GDM1 (cell line): ENCODE results near the gene CREB3L2.
A peak's percentile ranks its signal among the peaks of the same experiment; 100 is the strongest.
"Not testable (repeated sequence)": the region's sequence is repeated elsewhere in the genome, so short reads cannot be mapped to it uniquely, and the experiment has no call there.

Experiments used
- DNase-seq: peaks from one replicate; lab custom pipeline; 2025; lab: John Stamatoyannopoulos, UW

Gene CREB3L2

GRCh38 chr7:137933270-137934017 is 68.4 kb downstream of the CREB3L2 start:
- no peak for DNase-seq

- peak; percentile 8 for DNase-seq
Measured at GRCh38 chr7:137932881-137933269, 69.0 kb downstream of the CREB3L2 start.

- no peak for DNase-seq
Measured at GRCh38 chr7:137931823-137932222, 70.1 kb downstream of the CREB3L2 start.

- no peak for DNase-seq
Measured at GRCh38 chr7:137930581-137930980, 71.3 kb downstream of the CREB3L2 start.

- DNase-seq = no peak
Measured at GRCh38 chr7:137928626-137929025, 73.3 kb downstream of the CREB3L2 start.

GRCh38 chr7:137927386-137927785 is 74.5 kb downstream of the CREB3L2 start:
- DNase-seq = no peak

- not testable (repeated sequence) for DNase-seq
Measured at GRCh38 chr7:137926206-137926605, 75.7 kb downstream of the CREB3L2 start.

- DNase-seq = no peak
Measured at GRCh38 chr7:137925754-137926153, 76.1 kb downstream of the CREB3L2 start.

- no peak for DNase-seq
Measured at GRCh38 chr7:137925091-137925490, 76.8 kb downstream of the CREB3L2 start.

- no peak for DNase-seq
Measured at GRCh38 chr7:137923380-137923779, 78.5 kb downstream of the CREB3L2 start.

- no peak for DNase-seq
Measured at GRCh38 chr7:137920637-137921399, 81.1 kb downstream of the CREB3L2 start.

GRCh38 chr7:137919987-137920386 is 81.9 kb downstream of the CREB3L2 start:
- no peak for DNase-seq

GRCh38 chr7:137916980-137917645 is 84.8 kb downstream of the CREB3L2 start:
- DNase-seq = no peak

GRCh38 chr7:137916564-137916963 is 85.3 kb downstream of the CREB3L2 start:
- no peak for DNase-seq

- DNase-seq = no peak
Measured at GRCh38 chr7:137915266-137915665, 86.6 kb downstream of the CREB3L2 start.

GRCh38 chr7:137913985-137914384 is 87.9 kb downstream of the CREB3L2 start:
- peak; percentile 31 for DNase-seq

- DNase-seq = no peak
Measured at GRCh38 chr7:137909042-137909441, 92.8 kb downstream of the CREB3L2 start.

- DNase-seq = no peak
Measured at GRCh38 chr7:137908106-137908505, 93.8 kb downstream of the CREB3L2 start.

- not testable (repeated sequence) for DNase-seq
Measured at GRCh38 chr7:137906636-137907035, 95.2 kb downstream of the CREB3L2 start.

- no peak for DNase-seq
Measured at GRCh38 chr7:137904833-137905232, 97.1 kb downstream of the CREB3L2 start.

GRCh38 chr7:137903382-137904169 is 98.3 kb downstream of the CREB3L2 start:
- peak; percentile 41 for DNase-seq

GRCh38 chr7:137900137-137900536 is 101.7 kb downstream of the CREB3L2 start:
- no peak for DNase-seq
